Neural cell (in vitro differentiated cells): ENCODE data around the gene PGA3.

ENCODE experiments used
- CTCF ChIP-seq: fragments of 450-650 bp; IDR thresholded peaks from 2 replicates; pipeline ENCODE4 v1.5.1; 2014; ENCODE audit warnings: antibody characterized with exemption, mild to moderate bottlenecking, moderate library complexity; ENCODE audit not compliant: poor library complexity, severe bottlenecking
- EP300 ChIP-seq: fragments of 450-650 bp; conservative IDR thresholded peaks from 2 replicates; pipeline ENCODE4 v1.6.1; 2014; ENCODE audit warnings: antibody characterized with exemption, mild to moderate bottlenecking, moderate library complexity; ENCODE audit not compliant: poor library complexity, severe bottlenecking
- EZH2 ChIP-seq: fragments of 200-600, 300-800 bp; shearing (Covaris generic), sonication (generic); IDR thresholded peaks from 2 replicates; pipeline ENCODE4 v1.6.1; 2014; ENCODE audit warnings: antibody characterized with exemption, low read length, borderline replicate concordance, mild to moderate bottlenecking; ENCODE audit not compliant: insufficient read depth, poor library complexity, severe bottlenecking
- MXI1 ChIP-seq: fragments of 450-650 bp; conservative IDR thresholded peaks from 2 replicates; pipeline ENCODE4 v1.6.1; 2014; ENCODE audit warnings: antibody characterized with exemption, mild to moderate bottlenecking; ENCODE audit not compliant: poor library complexity, severe bottlenecking
- POLR2AphosphoS5 ChIP-seq: IDR thresholded peaks from 2 replicates; pipeline ENCODE4 v1.6.1; 2012
- RAD21 ChIP-seq: fragments of 450-650 bp; conservative IDR thresholded peaks from 2 replicates; pipeline ENCODE4 v1.6.1; 2014; ENCODE audit warnings: antibody characterized with exemption, mild to moderate bottlenecking, moderate library complexity
- REST ChIP-seq: IDR thresholded peaks from 2 replicates; pipeline ENCODE4 v1.6.1; 2012; ENCODE audit warnings: borderline replicate concordance
- SMC3 ChIP-seq: fragments of 450-650 bp; conservative IDR thresholded peaks from 2 replicates; pipeline ENCODE4 v1.6.1; 2014; ENCODE audit warnings: antibody characterized with exemption, mild to moderate bottlenecking, moderate library complexity; ENCODE audit not compliant: poor library complexity
- TAF1 ChIP-seq: IDR thresholded peaks from 2 replicates; pipeline ENCODE4 v1.6.1; 2012; ENCODE audit warnings: low read depth

GRCh38 chr11:61183645-61184044 lies 19.7 kb upstream of the PGA3 start:
- TF ChIP-seq REST = no peak
- no peak for TF ChIP-seq CTCF
- TF ChIP-seq EZH2 = no peak
- TF ChIP-seq TAF1 = no peak
- no peak for TF ChIP-seq POLR2AphosphoS5
- TF ChIP-seq SMC3 = no peak
- no peak for TF ChIP-seq EP300
- no peak for TF ChIP-seq MXI1
- no peak for TF ChIP-seq RAD21
